OCI-LY7 (cell line): ENCODE results near the gene TDRD12.

Experiments used
- EZH2phosphoT487 ChIP-seq: fragments of 200-600 bp; sonication (generic); IDR thresholded peaks from 2 replicates; pipeline ENCODE4 v1.6.1; 2018; ENCODE audit warnings: low read depth, borderline replicate concordance, mild to moderate bottlenecking, mixed run types, antibody characterized with exemption, low read length, moderate library complexity, mixed read lengths
- TF ChIP-seq, protein P1 (sequence below): fragments of 200-600 bp; sonication (generic); conservative IDR thresholded peaks from 2 replicates; pipeline ENCODE4 v1.5.1; 2014; ENCODE audit warnings: mild to moderate bottlenecking, antibody characterized with exemption, low read length, moderate library complexity, mixed read lengths

DNA sequence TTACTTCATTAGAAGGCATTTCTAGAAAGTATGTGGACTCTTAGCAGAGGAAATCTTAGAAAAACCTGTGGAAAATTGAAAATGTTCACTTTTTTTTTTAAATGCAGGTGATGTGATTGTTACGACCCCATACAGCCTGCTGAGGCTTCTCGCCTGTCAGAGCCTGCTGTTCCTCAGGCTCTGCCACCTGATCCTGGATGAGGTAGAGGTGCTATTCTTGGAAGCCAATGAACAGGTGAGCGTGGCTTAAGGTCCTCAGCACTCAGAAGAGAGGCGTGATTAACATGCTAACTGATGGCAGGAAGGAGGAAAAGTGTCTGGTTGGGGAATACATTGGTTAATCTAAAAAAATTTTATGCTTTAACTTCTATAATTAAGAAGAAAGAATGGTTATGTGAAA is 78.6 kb downstream of the TDRD12 start:
- TF ChIP-seq, protein P1, sequence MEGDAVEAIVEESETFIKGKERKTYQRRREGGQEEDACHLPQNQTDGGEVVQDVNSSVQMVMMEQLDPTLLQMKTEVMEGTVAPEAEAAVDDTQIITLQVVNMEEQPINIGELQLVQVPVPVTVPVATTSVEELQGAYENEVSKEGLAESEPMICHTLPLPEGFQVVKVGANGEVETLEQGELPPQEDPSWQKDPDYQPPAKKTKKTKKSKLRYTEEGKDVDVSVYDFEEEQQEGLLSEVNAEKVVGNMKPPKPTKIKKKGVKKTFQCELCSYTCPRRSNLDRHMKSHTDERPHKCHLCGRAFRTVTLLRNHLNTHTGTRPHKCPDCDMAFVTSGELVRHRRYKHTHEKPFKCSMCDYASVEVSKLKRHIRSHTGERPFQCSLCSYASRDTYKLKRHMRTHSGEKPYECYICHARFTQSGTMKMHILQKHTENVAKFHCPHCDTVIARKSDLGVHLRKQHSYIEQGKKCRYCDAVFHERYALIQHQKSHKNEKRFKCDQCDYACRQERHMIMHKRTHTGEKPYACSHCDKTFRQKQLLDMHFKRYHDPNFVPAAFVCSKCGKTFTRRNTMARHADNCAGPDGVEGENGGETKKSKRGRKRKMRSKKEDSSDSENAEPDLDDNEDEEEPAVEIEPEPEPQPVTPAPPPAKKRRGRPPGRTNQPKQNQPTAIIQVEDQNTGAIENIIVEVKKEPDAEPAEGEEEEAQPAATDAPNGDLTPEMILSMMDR: no peak
- no peak for TF ChIP-seq EZH2phosphoT487
